Measurements from ENCODE around the gene EHBP1L1. TPM values are rescaled to one million over a fixed set of nuclear protein-coding genes. Genes with fewer than 3 reads are reported as not detected.

The EHBP1L1 gene
- total RNA-seq, 1 donor from 2014 or later, result 4.7 TPM

DNA sequence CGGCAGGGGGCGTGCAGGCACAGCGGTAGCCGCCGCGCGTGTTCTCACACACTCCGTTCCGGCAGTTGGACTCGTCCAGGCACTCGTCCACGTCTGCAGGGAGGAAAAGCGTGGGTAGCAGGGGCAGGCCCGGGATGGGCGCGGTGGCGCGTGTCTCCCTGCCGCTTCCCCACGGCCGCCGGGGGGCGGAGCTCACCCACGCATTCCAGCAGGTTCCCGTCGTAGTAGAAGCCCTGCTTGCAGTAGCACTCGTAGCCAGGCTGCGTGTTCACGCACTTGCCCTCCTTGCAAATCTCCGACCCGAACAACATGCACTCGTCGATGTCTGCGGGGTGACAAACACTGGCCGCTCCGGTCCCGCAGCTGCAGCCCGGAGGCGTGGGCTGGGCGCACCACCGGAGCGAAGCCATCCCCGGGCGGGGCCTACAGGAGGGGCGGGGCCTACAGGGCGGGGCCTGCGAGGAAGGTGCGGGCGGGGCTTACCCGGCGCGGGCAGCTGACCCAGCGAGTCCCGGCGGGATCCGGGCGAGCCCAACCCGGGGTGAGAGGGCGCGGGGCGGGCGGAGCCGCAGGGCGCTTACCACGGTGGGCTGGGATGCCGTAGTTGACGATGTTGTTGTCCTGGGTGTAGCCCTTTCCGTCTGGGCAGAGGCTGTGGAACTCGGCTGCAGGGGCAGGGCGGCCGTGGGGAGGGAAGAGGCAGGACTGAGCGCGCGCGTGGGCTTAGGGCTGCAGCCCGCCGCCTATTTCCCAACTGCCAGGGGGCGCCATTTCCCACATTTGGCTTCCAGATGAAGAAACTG, 35.4 kb upstream of the EHBP1L1 start:
- Histone ChIP-seq H3K27me3 (peaks cover 82% of the 10 kb centered on the region), H3K79me2 (ENCODE audit: low read depth) (no peaks in the 10 kb centered on the region), H3K4me3 (peak overlapping the region; percentile 48), H2AFZ (replicated peaks) (peak overlapping the region; percentile 48), H3K36me3 (no peaks in the 10 kb centered on the region), H4K20me1 (ENCODE audit: low read depth) (peaks cover 35% of the 10 kb centered on the region), H3K27ac (no peak overlapping the region), H3K4me2 (peak overlapping the region; percentile 77), H3K4me1 (peaks cover 19% of the 10 kb centered on the region), H3K9ac (no peak overlapping the region), H3K9me3 (ENCODE audit: low read depth) (no peaks in the 10 kb centered on the region), H3F3A (ENCODE audit: low read depth) (peaks cover 29% of the 10 kb centered on the region)
- peak overlapping the region; percentile 84 for H3K4me3 Mint-ChIP-seq
- peak; percentile 71 for TF ChIP-seq EZH2phosphoT487 (IDR thresholded peaks at IDR 0.05)
- TF ChIP-seq CTCF (IDR thresholded peaks at IDR 0.05), result peak; percentile 88
- TF ChIP-seq EZH2 (IDR thresholded peaks at IDR 0.05), result peak; percentile 21
- H3K27ac Mint-ChIP-seq, result no peak overlapping the region
- H3K36me3 Mint-ChIP-seq, result peaks cover 8% of the 10 kb centered on the region
- DNase-seq (ENCODE audit: low spot score), result peak; percentile 95
- peaks cover 20% of the 10 kb centered on the region for H3K27me3 Mint-ChIP-seq (ENCODE audit: insufficient read depth, low read depth)
- H3K9me3 Mint-ChIP-seq, result no peaks in the 10 kb centered on the region
- peaks cover 11% of the 10 kb centered on the region for H3K4me1 Mint-ChIP-seq

GRCh38 chr11:65541093-65541982, 34.5 kb upstream of the EHBP1L1 start:
- H3K79me2 ChIP-seq (ENCODE audit: low read depth), result no peaks in the 10 kb centered on the region
- peak overlapping the region; percentile 77 for H3K4me2 ChIP-seq
- DNase-seq (ENCODE audit: low spot score), result no peak
- H3K4me1 Mint-ChIP-seq, result peaks cover 18% of the 10 kb centered on the region
- H3F3A ChIP-seq (ENCODE audit: low read depth), result peaks cover 34% of the 10 kb centered on the region
- H3K4me3 Mint-ChIP-seq, result peak overlapping the region; percentile 84
- H3K27ac ChIP-seq, result no peak overlapping the region
- peaks cover 4% of the 10 kb centered on the region for H3K36me3 Mint-ChIP-seq
- peaks cover 90% of the 10 kb centered on the region for H3K27me3 ChIP-seq
- H3K4me1 ChIP-seq, result peaks cover 23% of the 10 kb centered on the region
- H3K9me3 Mint-ChIP-seq, result no peaks in the 10 kb centered on the region
- no peak overlapping the region for H3K9ac ChIP-seq
- H3K4me3 ChIP-seq, result peak overlapping the region; percentile 48
- no peaks in the 10 kb centered on the region for H3K36me3 ChIP-seq
- peaks cover 21% of the 10 kb centered on the region for H3K27me3 Mint-ChIP-seq (ENCODE audit: insufficient read depth, low read depth)
- TF ChIP-seq EZH2 (IDR thresholded peaks at IDR 0.05) (no peak), EZH2phosphoT487 (IDR thresholded peaks at IDR 0.05) (no peak), CTCF (IDR thresholded peaks at IDR 0.05) (no peak)
- H4K20me1 ChIP-seq (ENCODE audit: low read depth), result peaks cover 38% of the 10 kb centered on the region
- no peak overlapping the region for H3K27ac Mint-ChIP-seq
- H3K9me3 ChIP-seq (ENCODE audit: low read depth), result no peaks in the 10 kb centered on the region
- H2AFZ ChIP-seq (replicated peaks), result peak overlapping the region; percentile 48

- Mint-ChIP-seq H3K9me3 (no peaks in the 10 kb centered on the region), H3K27ac (no peak overlapping the region), H3K27me3 (ENCODE audit: insufficient read depth, low read depth) (peaks cover 17% of the 10 kb centered on the region), H3K4me1 (peaks cover 21% of the 10 kb centered on the region), H3K36me3 (peaks cover 1% of the 10 kb centered on the region), H3K4me3 (no peak overlapping the region)
- H4K20me1 ChIP-seq (ENCODE audit: low read depth), result peaks cover 40% of the 10 kb centered on the region
- peaks cover 23% of the 10 kb centered on the region for H3K4me1 ChIP-seq
- DNase-seq (ENCODE audit: low spot score), result no peak
- H3K27me3 ChIP-seq, result peaks cover 97% of the 10 kb centered on the region
- no peak overlapping the region for H3K9ac ChIP-seq
- H3K79me2 ChIP-seq (ENCODE audit: low read depth), result no peaks in the 10 kb centered on the region
- H3K4me2 ChIP-seq, result no peak overlapping the region
- no peak for TF ChIP-seq EZH2phosphoT487 (IDR thresholded peaks at IDR 0.05)
- TF ChIP-seq EZH2 (IDR thresholded peaks at IDR 0.05), result no peak
- no peak for TF ChIP-seq CTCF (IDR thresholded peaks at IDR 0.05)
- H3K4me3 ChIP-seq, result no peak overlapping the region
- no peak overlapping the region for H2AFZ ChIP-seq (replicated peaks)
- H3K27ac ChIP-seq, result no peak overlapping the region
- H3F3A ChIP-seq (ENCODE audit: low read depth), result peaks cover 35% of the 10 kb centered on the region
- H3K36me3 ChIP-seq, result no peaks in the 10 kb centered on the region
- no peaks in the 10 kb centered on the region for H3K9me3 ChIP-seq (ENCODE audit: low read depth)
Observed at GRCh38 chr11:65542738-65543390, 33.0 kb upstream of the EHBP1L1 start.

Data from neural progenitor cell (in vitro differentiated cells).